Stimulated activated CD4-positive, alpha-beta T cell treated with anti-CD3 and anti-CD28 coated beads, Interleukin-15, amount 100 ng/mL, for 1 hour (primary cell): Measurements from ENCODE around the gene RNF138.
"Not testable (repeated sequence)": the region's sequence is repeated elsewhere in the genome, so short reads cannot be mapped to it uniquely, and the experiment has no call there.

Experiments used
- DNase-seq, 2 donors: peaks; one replicate each; pipeline ENCODE4 v3.0.0-alpha.2; 2020; ENCODE audit warnings: low read depth in 1 of 2, low spot score in 1 of 2

Gene RNF138

GRCh38 chr18:32091724-32092421 is at the start of gene RNF138:
TSS of gene RNF138 (plus strand) at chr18:32091874. CDS start at chr18:32092777, 903 bp downstream.
- DNase-seq, result peak; percentile 67 to 75

- no peak for DNase-seq
These were observed 49.3 kb upstream of the RNF138 start for GRCh38 chr18:32042337-32042736.

- no peak for DNase-seq
These were observed 43.1 kb upstream of the RNF138 start for GRCh38 chr18:32048507-32049091.

GRCh38 chr18:32049393-32050171 is 42.1 kb upstream of the RNF138 start:
- no peak for DNase-seq

- no peak for DNase-seq
These were observed 34.9 kb upstream of the RNF138 start for GRCh38 chr18:32056613-32057358.

GRCh38 chr18:32057624-32058165 is 34.0 kb upstream of the RNF138 start:
- no peak for DNase-seq

- DNase-seq, result no peak
These were observed 31.6 kb upstream of the RNF138 start for GRCh38 chr18:32060026-32060425.

- no peak for DNase-seq
These were observed 24.1 kb upstream of the RNF138 start for GRCh38 chr18:32067375-32068167.

GRCh38 chr18:32072321-32072720 is 19.4 kb upstream of the RNF138 start:
- no peak for DNase-seq

- DNase-seq, result no peak
These were observed 17.5 kb upstream of the RNF138 start for GRCh38 chr18:32074206-32074605.

GRCh38 chr18:32078845-32079244 is 12.8 kb upstream of the RNF138 start:
- DNase-seq, result no peak

- DNase-seq, result no peak
These were observed 9.8 kb upstream of the RNF138 start for GRCh38 chr18:32081881-32082280.

GRCh38 chr18:32083781-32084180 is 7.9 kb upstream of the RNF138 start:
- DNase-seq, result no peak

- DNase-seq, result no peak
These were observed 4.8 kb upstream of the RNF138 start for GRCh38 chr18:32086881-32087280.

GRCh38 chr18:32090831-32091230 is 843 bp upstream of the RNF138 start:
- DNase-seq, result not testable (repeated sequence)

- DNase-seq, result no peak
These were observed 350 bp upstream of the RNF138 start for GRCh38 chr18:32091325-32091723.

- DNase-seq, result peak; percentile 99 to 100
These were observed 888 bp downstream of the RNF138 start for GRCh38 chr18:32092422-32093101.

GRCh38 chr18:32093102-32093511 is 1.4 kb downstream of the RNF138 start:
- DNase-seq, result peak; percentile 7 to 13

GRCh38 chr18:32093523-32093922 is 1.8 kb downstream of the RNF138 start:
- no peak for DNase-seq
